GM23338 (cell line): Measurements from ENCODE around the gene HTR4.

Experiments
- CREB1 ChIP-seq: fragments of 250-450 bp; sonication (Bioruptor Pico); IDR thresholded peaks from 2 replicates; pipeline ENCODE4 v1.5.0; 2020; ENCODE audit warnings: low read depth, mild to moderate bottlenecking, moderate library complexity
- EZH2 ChIP-seq: fragments of 200-600 bp; sonication (generic); IDR thresholded peaks from one replicate; pipeline ENCODE4 v1.8.0; 2017; ENCODE audit warnings: antibody characterized with exemption, mild to moderate bottlenecking, low read depth; ENCODE audit not compliant: unreplicated experiment
- EZH2phosphoT487 ChIP-seq: fragments of 200-600 bp; sonication (generic); IDR thresholded peaks from one replicate; pipeline ENCODE4 v1.8.1; 2018; ENCODE audit warnings: antibody characterized with exemption; ENCODE audit not compliant: unreplicated experiment
- JUNB ChIP-seq: IDR thresholded peaks from one replicate; pipeline ENCODE4 v1.6.1; 2016; ENCODE audit warnings: antibody characterized with exemption; ENCODE audit not compliant: unreplicated experiment
- NANOG ChIP-seq: IDR thresholded peaks from 2 replicates; pipeline ENCODE4 v1.6.1; 2016; ENCODE audit warnings: antibody characterized with exemption, borderline replicate concordance
- POLR2AphosphoS5 ChIP-seq: IDR thresholded peaks from 2 replicates; pipeline ENCODE4 v1.6.1; 2016; ENCODE audit warnings: antibody characterized with exemption, low read depth
- ZNF114 ChIP-seq: fragments of 250-450 bp; sonication (Bioruptor Pico); IDR thresholded peaks from 2 replicates; pipeline ENCODE4 v1.5.0; 2020; ENCODE audit warnings: mild to moderate bottlenecking, moderate library complexity
- TF ChIP-seq, protein P1 (sequence below), 2 experiments: fragments of 200-600 bp in 1 of 2; sonication (generic) in 1 of 2; conservative IDR thresholded peaks; 2 replicates each; pipeline versions ENCODE4 v1.5.1 to v1.6.1; 2016 to 2017; ENCODE audit warnings: antibody characterized with exemption in 2 of 2, low read depth in 2 of 2, mild to moderate bottlenecking in 2 of 2, moderate library complexity in 1 of 2
- TF ChIP-seq, protein P2 (sequence below): IDR thresholded peaks from one replicate; pipeline ENCODE4 v1.6.1; 2018; ENCODE audit warnings: antibody characterized with exemption; ENCODE audit not compliant: unreplicated experiment
- TF ChIP-seq, protein P3 (sequence below): IDR thresholded peaks from 2 replicates; pipeline ENCODE4 v1.6.1; 2016; ENCODE audit warnings: antibody characterized with exemption
- TF ChIP-seq, protein P4 (sequence below): fragments of 250-450 bp; sonication (Bioruptor Pico); IDR thresholded peaks from 2 replicates; pipeline ENCODE4 v1.5.0; 2020; ENCODE audit warnings: mild to moderate bottlenecking, moderate library complexity

DNA sequence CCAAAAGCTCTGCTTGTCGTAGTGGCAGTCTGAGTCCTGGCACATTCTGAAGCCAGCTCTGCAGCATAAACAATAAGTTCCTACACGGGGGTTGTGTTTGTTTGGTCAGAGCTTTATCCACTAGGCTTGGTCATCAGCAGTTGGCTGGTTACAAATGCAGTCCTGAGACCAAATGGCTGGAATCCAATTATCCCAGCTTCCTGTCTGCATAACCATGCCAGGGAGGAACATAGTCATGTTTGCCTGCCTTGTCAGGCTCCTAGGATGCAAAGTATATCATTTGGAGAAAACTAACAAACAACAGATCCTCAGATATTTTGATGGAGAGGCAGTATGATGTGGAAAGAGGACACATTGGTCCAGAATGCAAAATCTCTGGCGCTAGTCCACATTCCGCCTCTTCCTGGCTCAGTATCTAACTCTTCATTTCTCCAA is 184.8 kb downstream of the HTR4 start:
- TF ChIP-seq POLR2AphosphoS5 (no peak), JUNB (no peak), EZH2 (no peak), EZH2phosphoT487 (no peak), ZNF114 (CRISPR knock-in tag) (no peak), CREB1 (CRISPR knock-in tag) (no peak), NANOG (no peak)
- TF ChIP-seq, protein P1, sequence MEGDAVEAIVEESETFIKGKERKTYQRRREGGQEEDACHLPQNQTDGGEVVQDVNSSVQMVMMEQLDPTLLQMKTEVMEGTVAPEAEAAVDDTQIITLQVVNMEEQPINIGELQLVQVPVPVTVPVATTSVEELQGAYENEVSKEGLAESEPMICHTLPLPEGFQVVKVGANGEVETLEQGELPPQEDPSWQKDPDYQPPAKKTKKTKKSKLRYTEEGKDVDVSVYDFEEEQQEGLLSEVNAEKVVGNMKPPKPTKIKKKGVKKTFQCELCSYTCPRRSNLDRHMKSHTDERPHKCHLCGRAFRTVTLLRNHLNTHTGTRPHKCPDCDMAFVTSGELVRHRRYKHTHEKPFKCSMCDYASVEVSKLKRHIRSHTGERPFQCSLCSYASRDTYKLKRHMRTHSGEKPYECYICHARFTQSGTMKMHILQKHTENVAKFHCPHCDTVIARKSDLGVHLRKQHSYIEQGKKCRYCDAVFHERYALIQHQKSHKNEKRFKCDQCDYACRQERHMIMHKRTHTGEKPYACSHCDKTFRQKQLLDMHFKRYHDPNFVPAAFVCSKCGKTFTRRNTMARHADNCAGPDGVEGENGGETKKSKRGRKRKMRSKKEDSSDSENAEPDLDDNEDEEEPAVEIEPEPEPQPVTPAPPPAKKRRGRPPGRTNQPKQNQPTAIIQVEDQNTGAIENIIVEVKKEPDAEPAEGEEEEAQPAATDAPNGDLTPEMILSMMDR (conservative IDR thresholded peaks at IDR 0.05; ENCODE audit: low read depth in 2 of 2): no peak
- TF ChIP-seq, protein P2, sequence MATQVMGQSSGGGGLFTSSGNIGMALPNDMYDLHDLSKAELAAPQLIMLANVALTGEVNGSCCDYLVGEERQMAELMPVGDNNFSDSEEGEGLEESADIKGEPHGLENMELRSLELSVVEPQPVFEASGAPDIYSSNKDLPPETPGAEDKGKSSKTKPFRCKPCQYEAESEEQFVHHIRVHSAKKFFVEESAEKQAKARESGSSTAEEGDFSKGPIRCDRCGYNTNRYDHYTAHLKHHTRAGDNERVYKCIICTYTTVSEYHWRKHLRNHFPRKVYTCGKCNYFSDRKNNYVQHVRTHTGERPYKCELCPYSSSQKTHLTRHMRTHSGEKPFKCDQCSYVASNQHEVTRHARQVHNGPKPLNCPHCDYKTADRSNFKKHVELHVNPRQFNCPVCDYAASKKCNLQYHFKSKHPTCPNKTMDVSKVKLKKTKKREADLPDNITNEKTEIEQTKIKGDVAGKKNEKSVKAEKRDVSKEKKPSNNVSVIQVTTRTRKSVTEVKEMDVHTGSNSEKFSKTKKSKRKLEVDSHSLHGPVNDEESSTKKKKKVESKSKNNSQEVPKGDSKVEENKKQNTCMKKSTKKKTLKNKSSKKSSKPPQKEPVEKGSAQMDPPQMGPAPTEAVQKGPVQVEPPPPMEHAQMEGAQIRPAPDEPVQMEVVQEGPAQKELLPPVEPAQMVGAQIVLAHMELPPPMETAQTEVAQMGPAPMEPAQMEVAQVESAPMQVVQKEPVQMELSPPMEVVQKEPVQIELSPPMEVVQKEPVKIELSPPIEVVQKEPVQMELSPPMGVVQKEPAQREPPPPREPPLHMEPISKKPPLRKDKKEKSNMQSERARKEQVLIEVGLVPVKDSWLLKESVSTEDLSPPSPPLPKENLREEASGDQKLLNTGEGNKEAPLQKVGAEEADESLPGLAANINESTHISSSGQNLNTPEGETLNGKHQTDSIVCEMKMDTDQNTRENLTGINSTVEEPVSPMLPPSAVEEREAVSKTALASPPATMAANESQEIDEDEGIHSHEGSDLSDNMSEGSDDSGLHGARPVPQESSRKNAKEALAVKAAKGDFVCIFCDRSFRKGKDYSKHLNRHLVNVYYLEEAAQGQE: no peak
- TF ChIP-seq, protein P3, sequence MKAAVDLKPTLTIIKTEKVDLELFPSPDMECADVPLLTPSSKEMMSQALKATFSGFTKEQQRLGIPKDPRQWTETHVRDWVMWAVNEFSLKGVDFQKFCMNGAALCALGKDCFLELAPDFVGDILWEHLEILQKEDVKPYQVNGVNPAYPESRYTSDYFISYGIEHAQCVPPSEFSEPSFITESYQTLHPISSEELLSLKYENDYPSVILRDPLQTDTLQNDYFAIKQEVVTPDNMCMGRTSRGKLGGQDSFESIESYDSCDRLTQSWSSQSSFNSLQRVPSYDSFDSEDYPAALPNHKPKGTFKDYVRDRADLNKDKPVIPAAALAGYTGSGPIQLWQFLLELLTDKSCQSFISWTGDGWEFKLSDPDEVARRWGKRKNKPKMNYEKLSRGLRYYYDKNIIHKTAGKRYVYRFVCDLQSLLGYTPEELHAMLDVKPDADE: no peak
- TF ChIP-seq, protein P4, sequence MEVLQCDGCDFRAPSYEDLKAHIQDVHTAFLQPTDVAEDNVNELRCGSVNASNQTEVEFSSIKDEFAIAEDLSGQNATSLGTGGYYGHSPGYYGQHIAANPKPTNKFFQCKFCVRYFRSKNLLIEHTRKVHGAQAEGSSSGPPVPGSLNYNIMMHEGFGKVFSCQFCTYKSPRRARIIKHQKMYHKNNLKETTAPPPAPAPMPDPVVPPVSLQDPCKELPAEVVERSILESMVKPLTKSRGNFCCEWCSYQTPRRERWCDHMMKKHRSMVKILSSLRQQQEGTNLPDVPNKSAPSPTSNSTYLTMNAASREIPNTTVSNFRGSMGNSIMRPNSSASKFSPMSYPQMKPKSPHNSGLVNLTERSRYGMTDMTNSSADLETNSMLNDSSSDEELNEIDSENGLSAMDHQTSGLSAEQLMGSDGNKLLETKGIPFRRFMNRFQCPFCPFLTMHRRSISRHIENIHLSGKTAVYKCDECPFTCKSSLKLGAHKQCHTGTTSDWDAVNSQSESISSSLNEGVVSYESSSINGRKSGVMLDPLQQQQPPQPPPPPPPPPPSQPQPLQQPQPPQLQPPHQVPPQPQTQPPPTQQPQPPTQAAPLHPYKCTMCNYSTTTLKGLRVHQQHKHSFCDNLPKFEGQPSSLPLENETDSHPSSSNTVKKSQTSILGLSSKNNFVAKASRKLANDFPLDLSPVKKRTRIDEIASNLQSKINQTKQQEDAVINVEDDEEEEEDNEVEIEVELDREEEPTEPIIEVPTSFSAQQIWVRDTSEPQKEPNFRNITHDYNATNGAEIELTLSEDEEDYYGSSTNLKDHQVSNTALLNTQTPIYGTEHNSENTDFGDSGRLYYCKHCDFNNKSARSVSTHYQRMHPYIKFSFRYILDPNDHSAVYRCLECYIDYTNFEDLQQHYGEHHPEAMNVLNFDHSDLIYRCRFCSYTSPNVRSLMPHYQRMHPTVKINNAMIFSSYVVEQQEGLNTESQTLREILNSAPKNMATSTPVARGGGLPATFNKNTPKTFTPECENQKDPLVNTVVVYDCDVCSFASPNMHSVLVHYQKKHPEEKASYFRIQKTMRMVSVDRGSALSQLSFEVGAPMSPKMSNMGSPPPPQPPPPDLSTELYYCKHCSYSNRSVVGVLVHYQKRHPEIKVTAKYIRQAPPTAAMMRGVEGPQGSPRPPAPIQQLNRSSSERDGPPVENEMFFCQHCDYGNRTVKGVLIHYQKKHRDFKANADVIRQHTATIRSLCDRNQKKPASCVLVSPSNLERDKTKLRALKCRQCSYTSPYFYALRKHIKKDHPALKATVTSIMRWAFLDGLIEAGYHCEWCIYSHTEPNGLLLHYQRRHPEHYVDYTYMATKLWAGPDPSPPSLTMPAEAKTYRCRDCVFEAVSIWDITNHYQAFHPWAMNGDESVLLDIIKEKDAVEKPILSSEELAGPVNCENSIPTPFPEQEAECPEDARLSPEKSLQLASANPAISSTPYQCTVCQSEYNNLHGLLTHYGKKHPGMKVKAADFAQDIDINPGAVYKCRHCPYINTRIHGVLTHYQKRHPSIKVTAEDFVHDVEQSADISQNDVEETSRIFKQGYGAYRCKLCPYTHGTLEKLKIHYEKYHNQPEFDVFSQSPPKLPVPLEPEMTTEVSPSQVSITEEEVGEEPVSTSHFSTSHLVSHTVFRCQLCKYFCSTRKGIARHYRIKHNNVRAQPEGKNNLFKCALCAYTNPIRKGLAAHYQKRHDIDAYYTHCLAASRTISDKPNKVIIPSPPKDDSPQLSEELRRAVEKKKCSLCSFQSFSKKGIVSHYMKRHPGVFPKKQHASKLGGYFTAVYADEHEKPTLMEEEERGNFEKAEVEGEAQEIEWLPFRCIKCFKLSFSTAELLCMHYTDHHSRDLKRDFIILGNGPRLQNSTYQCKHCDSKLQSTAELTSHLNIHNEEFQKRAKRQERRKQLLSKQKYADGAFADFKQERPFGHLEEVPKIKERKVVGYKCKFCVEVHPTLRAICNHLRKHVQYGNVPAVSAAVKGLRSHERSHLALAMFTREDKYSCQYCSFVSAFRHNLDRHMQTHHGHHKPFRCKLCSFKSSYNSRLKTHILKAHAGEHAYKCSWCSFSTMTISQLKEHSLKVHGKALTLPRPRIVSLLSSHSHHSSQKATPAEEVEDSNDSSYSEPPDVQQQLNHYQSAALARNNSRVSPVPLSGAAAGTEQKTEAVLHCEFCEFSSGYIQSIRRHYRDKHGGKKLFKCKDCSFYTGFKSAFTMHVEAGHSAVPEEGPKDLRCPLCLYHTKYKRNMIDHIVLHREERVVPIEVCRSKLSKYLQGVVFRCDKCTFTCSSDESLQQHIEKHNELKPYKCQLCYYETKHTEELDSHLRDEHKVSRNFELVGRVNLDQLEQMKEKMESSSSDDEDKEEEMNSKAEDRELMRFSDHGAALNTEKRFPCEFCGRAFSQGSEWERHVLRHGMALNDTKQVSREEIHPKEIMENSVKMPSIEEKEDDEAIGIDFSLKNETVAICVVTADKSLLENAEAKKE: no peak
